ENCODE data around the gene PYURF.
A peak's percentile ranks its signal among the peaks of the same experiment; 100 is the strongest.

PYURF gene

GRCh38 chr4:88535090-88535755 is 11.6 kb upstream of the PYURF start:
- TF ChIP-seq, protein P1, sequence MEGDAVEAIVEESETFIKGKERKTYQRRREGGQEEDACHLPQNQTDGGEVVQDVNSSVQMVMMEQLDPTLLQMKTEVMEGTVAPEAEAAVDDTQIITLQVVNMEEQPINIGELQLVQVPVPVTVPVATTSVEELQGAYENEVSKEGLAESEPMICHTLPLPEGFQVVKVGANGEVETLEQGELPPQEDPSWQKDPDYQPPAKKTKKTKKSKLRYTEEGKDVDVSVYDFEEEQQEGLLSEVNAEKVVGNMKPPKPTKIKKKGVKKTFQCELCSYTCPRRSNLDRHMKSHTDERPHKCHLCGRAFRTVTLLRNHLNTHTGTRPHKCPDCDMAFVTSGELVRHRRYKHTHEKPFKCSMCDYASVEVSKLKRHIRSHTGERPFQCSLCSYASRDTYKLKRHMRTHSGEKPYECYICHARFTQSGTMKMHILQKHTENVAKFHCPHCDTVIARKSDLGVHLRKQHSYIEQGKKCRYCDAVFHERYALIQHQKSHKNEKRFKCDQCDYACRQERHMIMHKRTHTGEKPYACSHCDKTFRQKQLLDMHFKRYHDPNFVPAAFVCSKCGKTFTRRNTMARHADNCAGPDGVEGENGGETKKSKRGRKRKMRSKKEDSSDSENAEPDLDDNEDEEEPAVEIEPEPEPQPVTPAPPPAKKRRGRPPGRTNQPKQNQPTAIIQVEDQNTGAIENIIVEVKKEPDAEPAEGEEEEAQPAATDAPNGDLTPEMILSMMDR (IDR thresholded peaks at IDR 0.05; ENCODE audit: insufficient read depth, missing control alignments) = no peak
- FAIRE-seq = no peak
- no peak for DNase-seq (ENCODE audit: insufficient read length, low spot score)

- FAIRE-seq (no peak), DNase-seq (ENCODE audit: insufficient read length, low spot score) (no peak)
- TF ChIP-seq, protein P1 (IDR thresholded peaks at IDR 0.05; ENCODE audit: insufficient read depth, missing control alignments) = no peak
Measured at GRCh38 chr4:88533937-88534750, 10.6 kb upstream of the PYURF start.

- no peak for FAIRE-seq
Measured at GRCh38 chr4:88533088-88533790, 9.7 kb upstream of the PYURF start.

GRCh38 chr4:88531549-88531948 is 8.0 kb upstream of the PYURF start:
- DNase-seq (ENCODE audit: insufficient read length, low spot score) (no peak), FAIRE-seq (no peak)
- TF ChIP-seq, protein P1 (IDR thresholded peaks at IDR 0.05; ENCODE audit: insufficient read depth, missing control alignments) = no peak

More at GRCh38 chr4:88533088-88533790, 9.7 kb upstream of the PYURF start:
- TF ChIP-seq, protein P1 (IDR thresholded peaks at IDR 0.05; ENCODE audit: insufficient read depth, missing control alignments) = no peak
- DNase-seq (ENCODE audit: insufficient read length, low spot score) = no peak

DNA sequence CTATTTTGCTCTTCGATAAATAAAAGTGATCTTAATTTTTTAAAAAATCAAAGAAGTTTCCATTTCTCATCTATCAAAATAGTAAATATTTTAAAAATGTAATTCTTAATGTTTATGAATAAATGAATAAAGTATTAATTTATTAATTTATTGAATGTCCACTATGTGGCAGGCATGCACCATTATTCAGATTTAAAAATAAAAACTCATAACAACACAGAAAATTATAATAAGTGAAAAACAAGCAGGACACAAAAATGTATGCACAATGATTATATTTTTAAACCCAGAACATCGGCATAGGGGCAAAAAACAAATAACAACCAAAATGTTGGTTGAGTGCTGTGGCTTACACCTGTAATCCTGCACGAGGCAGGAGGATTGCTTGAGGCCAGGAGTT is 5.3 kb upstream of the PYURF start:
- no peak for DNase-seq (ENCODE audit: insufficient read length, low spot score)

GRCh38 chr4:88527787-88528186 is 4.2 kb upstream of the PYURF start:
- no peak for DNase-seq (ENCODE audit: insufficient read length, low spot score)
- TF ChIP-seq, protein P1 (IDR thresholded peaks at IDR 0.05; ENCODE audit: insufficient read depth, missing control alignments) = no peak
- FAIRE-seq = no peak

More for the DNA sequence above, 5.3 kb upstream of the PYURF start:
- TF ChIP-seq, protein P1 (IDR thresholded peaks at IDR 0.05; ENCODE audit: insufficient read depth, missing control alignments) = peak; percentile 11
- FAIRE-seq = no peak

All from D721Med (cell line).